Femur (tissue), 1 donor: ENCODE results near the gene ASRGL1.

Source experiments
- DNase-seq: peaks from one replicate; pipeline ENCODE4 v3.0.0-alpha.2; 2017

ASRGL1 gene

DNA sequence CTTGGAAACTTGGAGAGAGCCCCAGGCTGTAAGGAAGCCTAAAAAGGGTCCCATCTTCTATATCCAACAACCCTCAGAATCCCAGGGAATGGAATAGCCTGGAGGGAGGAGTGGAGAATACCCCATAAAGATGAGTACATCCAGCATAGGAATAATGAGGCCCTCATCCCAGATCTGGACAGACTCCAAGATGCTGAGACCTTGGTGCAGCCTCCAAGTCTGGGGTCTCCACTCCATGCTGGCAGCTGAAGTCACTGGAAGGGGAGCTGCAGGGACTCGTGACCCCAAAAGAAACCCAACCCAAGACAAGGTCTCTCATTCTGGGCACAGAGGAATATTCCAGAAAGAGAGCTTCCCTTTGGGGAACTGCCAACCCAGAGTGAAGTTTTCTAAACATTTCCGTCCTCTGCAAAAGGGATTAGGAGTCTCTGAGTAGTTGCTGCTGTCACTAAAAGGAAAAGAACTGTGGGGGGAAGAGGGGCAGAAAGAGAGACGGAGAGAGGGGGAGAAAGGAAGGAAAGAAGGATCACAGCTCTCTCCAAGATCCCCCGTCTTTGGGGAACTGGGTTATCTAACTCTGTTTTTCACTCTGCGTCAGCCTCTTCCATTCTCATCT, 82.2 kb downstream of the ASRGL1 start:
- DNase-seq: no peak

GRCh38 chr11:62419943-62420342, 82.7 kb downstream of the ASRGL1 start:
- DNase-seq: no peak

DNA sequence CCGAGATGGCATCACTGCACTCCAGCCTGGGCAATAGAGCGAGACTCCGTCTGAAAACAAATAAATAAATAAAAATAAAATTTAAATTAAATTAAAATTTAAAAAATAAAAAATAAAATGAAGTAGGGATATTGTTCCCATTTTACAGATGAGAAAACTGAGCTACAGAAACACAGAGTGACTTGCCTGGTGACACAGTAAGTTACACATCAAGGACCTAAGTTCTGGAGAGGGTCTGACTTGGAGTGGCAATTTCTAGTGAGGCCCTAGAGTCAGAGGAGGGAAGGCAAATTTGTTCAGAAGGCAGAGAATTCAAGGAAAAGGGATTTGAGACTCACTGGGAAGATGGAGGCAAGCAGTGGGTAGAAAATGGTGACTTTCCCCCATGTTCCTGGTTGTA, 83.6 kb downstream of the ASRGL1 start:
- DNase-seq: no peak

DNA sequence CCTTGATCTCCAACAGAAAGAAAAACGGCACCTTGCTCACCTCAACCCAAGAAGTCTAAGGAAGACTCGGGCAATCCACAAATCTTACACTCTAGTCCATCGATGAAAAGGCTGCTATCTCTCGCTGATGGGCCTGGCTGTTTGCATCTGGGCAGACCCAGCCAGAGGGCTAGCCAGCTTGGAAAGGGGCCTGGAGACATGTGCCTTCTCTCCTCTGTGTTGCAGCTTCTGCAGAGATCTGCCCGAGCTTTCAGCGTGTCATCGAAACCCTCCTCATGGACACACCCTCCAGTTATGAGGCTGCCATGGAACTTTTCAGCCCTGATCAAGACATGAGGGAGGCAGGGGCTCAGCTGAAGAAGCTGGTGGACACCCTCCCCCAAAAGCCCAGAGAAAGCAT, 84.7 kb downstream of the ASRGL1 start:
- no peak for DNase-seq

- DNase-seq: no peak
These were observed 85.8 kb downstream of the ASRGL1 start for GRCh38 chr11:62423012-62423411.

DNA sequence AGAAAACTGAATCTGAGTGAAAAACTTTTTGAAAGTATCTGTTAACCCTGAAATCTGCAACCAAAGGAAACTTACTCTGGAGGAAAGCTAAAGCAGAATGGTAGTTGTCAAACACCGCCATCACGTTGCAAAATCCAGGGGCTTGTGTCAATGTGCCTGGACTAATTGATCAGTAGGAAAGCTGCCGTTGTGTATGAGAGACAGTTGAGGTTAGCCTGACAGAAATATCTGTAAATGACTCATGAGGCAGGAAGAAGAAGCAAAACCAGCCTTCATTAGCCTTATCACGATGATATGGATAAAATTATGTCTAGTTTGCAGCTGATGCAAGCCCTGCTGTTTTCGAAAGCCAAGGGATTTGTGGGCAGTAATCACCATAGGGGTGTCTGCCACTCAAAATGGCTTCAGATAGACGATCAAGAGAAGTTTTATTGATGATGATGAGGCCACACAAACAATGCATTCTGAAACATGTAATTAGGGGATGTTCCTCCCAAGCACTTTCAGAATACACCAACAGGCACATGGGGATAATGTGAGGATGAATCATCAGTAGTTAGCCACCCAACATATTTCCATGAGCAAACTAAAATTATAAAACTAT, 90.5 kb downstream of the ASRGL1 start:
- DNase-seq: no peak

GRCh38 chr11:62428871-62429560, 91.8 kb downstream of the ASRGL1 start:
- no peak for DNase-seq

DNA sequence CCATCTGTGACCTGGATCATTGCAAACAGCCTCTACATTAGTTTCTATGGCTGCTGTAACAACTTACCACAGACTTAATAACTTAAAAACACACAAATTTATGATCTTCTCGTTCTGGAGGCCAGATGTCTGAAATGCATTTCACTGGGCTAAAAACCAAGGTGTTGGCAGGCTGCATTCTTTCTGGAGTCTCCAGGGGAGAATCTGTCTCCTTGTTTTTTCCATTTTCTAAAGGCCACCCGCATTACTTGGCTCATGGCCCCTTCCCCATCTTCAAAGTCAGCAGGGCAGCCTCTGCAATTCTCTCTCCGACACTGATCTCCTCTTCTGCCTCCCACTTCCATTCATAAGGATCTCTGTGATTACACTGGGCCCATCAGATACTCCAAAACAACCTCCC, 93.2 kb downstream of the ASRGL1 start:
- DNase-seq: peak; percentile 71

DNA sequence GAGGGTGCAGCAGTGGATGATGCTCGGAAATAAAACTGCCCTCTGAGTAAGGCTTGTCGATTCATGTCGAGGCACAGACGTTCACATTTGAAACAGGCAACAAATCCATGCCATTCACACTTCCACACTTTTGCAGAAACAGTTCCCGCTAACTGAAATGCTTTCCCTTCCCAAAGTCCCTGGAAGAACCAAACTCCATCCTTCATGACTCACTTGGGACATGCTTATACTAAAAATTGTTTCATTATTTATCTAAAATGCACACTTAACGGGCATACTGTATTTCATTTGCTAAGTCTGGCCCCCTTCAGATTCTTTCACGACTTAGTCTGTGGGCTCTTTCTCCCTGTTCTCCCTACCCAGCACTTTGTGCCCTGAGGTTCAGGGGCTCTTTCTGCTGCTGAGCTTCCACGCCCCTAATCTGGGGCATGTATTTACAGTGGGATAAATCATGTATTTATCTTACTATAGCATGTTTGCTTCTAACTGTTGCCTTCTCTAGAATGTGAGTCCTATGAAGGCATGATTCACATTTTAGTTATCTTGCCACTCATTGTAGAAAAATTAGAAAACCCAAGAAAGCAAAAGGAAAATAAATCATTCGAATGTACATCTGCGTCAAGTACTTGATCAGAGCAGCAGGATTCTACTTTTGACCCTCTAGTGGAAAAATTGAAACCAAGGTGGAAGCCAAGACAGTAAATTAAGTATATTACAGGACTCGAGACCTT, 94.1 kb downstream of the ASRGL1 start:
- no peak for DNase-seq

DNA sequence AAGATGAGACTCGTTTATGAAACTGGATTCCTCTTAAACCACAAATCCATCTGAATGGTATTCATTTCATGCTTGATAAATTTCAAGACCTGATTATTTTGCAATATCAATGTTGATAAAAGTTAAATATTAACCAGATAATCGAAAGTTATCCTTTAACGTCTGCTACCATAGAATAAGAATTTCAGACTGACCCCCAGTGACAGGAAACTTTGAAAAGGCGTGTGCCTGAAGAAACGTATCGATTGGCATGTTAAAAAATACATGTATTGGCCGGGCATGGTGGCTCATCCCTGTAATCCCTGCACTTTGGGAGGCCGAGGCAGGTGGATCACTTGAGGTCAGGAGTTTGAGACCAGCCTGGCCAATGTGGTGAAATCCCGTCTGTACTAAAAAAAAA, 95.4 kb downstream of the ASRGL1 start:
- no peak for DNase-seq

GRCh38 chr11:62433141-62433903, 96.1 kb downstream of the ASRGL1 start:
- DNase-seq: no peak

GRCh38 chr11:62433904-62434276, 96.6 kb downstream of the ASRGL1 start:
- DNase-seq: no peak

DNA sequence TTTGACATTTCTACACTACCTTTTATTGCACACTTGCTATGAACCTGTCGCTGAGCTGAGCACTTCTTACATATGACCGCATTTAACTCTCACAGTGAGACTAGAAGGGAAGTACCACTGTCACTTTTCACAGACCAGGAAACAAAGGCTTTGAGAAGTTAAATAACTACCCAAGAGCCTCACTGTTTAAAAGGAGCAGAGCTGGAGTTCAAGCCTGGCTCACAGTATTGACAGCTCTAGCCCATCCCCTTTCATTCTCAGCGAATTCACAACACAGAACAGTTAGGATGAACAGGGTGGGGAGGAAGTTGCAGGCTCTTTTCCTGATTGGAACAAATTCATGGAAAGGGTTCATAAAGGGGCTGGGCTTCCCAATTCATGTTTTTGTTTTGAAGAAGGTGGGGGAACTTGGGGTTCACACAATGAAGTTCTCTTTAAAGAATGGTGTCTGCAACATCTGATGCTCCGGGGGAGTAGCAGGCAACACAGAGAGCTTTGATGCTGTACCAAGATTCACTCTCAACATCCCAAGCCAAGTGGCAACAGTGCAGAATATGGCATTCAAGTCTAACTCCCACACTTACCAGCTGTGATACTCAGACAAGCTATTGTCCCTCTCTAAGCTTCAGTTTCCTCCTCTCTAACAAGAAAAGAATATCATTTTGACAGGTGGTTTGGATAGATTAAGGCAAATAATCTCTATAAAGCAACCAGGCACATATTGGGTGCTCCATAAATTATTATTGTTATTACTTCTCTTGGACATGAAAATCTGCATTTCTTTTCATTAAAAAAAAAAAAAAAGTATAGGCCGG, 98.8 kb downstream of the ASRGL1 start:
- no peak for DNase-seq

DNA sequence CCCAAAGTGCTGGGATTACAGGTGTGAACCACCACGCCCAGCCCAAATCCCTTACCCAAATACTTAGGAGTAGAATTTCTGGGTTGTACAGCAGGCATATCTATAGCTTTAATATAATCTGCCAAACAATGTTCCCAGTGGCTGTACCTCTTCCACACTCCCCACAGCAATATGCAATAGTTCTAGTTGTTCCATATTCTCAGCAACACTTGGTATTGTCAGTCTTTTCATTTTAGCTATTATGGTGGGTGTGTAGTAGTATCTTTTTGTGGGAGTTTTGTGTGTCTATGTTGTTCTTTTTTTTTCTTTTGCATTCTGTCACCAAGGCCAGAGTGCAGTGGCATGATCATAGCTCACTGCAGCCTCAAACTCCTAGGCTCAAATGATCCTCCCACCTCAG, 100.4 kb downstream of the ASRGL1 start:
- no peak for DNase-seq

DNA sequence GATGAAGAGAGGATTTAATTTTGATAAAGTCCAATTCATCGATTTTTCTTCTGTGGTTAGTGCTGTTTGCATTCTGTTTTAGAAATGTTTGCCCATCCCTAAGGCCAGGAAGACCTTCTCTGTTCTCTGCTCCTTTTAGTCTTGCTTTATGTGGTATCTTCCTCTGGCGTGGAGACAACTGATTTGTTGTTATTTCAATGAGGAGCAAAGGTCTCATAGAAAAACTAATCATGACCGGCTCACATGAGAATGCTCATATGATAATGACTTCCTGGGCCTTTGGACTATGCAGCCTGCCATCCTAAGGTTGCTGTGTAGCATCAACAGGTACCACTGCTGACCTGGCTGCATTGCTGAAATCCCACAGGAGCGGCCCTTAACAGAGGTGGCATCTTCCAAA, 101.4 kb downstream of the ASRGL1 start:
- no peak for DNase-seq

- peak; percentile 88 for DNase-seq
These were observed 102.7 kb downstream of the ASRGL1 start for GRCh38 chr11:62439785-62440602.
